Measurements from ENCODE around the gene PLOD2. TPM values are rescaled to one million over a fixed set of nuclear protein-coding genes. Genes with fewer than 3 reads are reported as not detected.

PLOD2 gene
- total RNA-seq, 1 experiment from 2014 or later: 19.3 TPM

DNA sequence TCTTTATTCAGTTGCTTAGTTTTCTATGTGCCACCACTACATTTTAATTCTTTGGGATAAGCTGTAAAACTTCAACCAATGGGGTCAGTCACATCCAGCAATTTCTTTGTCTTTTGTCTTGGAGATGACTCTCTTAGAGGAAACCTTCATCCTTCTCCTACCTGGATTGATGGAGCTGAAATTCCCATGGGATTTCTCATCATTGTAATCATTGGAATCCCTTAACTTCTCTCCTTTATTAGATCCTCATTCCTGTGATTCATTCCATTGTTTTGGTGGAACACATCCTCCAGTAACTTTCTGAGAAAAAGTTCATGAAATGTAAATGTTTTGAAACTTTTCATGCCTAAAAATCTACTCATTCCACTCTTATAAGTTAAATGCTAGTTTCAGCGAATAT, 9.6 kb upstream of the PLOD2 start:
- Histone ChIP-seq H3T11ph (ENCODE audit: low read length) (no peak overlapping the region), H4K20me1 (ENCODE audit: control insufficient read depth, insufficient read depth, insufficient read length) (no peaks in the 10 kb centered on the region), H3K4me2 (ENCODE audit: insufficient read depth, insufficient read length, low read length) (no peak overlapping the region), H3K14ac (ENCODE audit: insufficient read depth, low read length) (no peak overlapping the region), H3K79me1 (ENCODE audit: insufficient read depth, low read depth, low read length, poor library complexity, severe bottlenecking) (no peaks in the 10 kb centered on the region), H4K8ac (replicated peaks; ENCODE audit: insufficient read length, low read depth, low read length) (no peak overlapping the region), H2BK15ac (ENCODE audit: low read depth, low read length) (no peak overlapping the region), H2BK20ac (ENCODE audit: low read depth, low read length, poor library complexity, severe bottlenecking) (no peak overlapping the region), H3K23ac (ENCODE audit: insufficient read length, low read depth, low read length) (no peak overlapping the region), H2BK12ac (ENCODE audit: insufficient read length, low read depth, low read length) (no peak overlapping the region), H3K4me1 (ENCODE audit: insufficient read depth, low read length) (no peaks in the 10 kb centered on the region), H2AFZ (ENCODE audit: low read length) (no peak overlapping the region), H2BK120ac (ENCODE audit: low read depth, low read length, poor library complexity, severe bottlenecking) (no peak overlapping the region), H4K91ac (ENCODE audit: insufficient read length, low read depth, low read length) (no peak overlapping the region), H3K4ac (ENCODE audit: low read depth, low read length) (no peak overlapping the region), H4K5ac (ENCODE audit: insufficient read length, low read depth, low read length) (no peak overlapping the region), H3K18ac (ENCODE audit: insufficient read length, low read depth, low read length) (no peak overlapping the region), H2AK5ac (ENCODE audit: insufficient read length, low read length) (no peak overlapping the region), H3K27ac (ENCODE audit: insufficient read length, low read depth, low read length) (no peak overlapping the region), H3K9me3 (ENCODE audit: control insufficient read depth, low read depth, low read length) (no peaks in the 10 kb centered on the region), H3K9ac (ENCODE audit: extremely low read depth, insufficient read length, low read length) (no peak overlapping the region), H3K56ac (ENCODE audit: insufficient read length, low read depth, low read length) (no peak overlapping the region), H3K23me2 (ENCODE audit: insufficient read length, low read depth, low read length, poor library complexity, severe bottlenecking) (no peaks in the 10 kb centered on the region), H3K79me2 (ENCODE audit: insufficient read depth, low read length) (no peaks in the 10 kb centered on the region), H2BK5ac (ENCODE audit: insufficient read length, low read length) (no peak overlapping the region), H3K27me3 (ENCODE audit: insufficient read depth, low read length) (no peaks in the 10 kb centered on the region)
- no peak overlapping the region for H3K27ac Mint-ChIP-seq
- H3K4me1 Mint-ChIP-seq: peaks cover under 1 to 3% of the 10 kb centered on the region in 2 experiments; a peak in 3 of 4 replicates
- DNase-seq: no peak
- H3K27me3 Mint-ChIP-seq (ENCODE audit: low read depth): no peaks in the 10 kb centered on the region
- H3K36me3 Mint-ChIP-seq (ENCODE audit: insufficient read depth in 1 of 3, low read depth in 3 of 3): no peaks in the 10 kb centered on the region
- WGBS (ENCODE audit: extremely low coverage, insufficient read length, low lambda C conversion rate): no CpG with 5 or more reads among the region's 1 CpG
- TF ChIP-seq, protein P1, sequence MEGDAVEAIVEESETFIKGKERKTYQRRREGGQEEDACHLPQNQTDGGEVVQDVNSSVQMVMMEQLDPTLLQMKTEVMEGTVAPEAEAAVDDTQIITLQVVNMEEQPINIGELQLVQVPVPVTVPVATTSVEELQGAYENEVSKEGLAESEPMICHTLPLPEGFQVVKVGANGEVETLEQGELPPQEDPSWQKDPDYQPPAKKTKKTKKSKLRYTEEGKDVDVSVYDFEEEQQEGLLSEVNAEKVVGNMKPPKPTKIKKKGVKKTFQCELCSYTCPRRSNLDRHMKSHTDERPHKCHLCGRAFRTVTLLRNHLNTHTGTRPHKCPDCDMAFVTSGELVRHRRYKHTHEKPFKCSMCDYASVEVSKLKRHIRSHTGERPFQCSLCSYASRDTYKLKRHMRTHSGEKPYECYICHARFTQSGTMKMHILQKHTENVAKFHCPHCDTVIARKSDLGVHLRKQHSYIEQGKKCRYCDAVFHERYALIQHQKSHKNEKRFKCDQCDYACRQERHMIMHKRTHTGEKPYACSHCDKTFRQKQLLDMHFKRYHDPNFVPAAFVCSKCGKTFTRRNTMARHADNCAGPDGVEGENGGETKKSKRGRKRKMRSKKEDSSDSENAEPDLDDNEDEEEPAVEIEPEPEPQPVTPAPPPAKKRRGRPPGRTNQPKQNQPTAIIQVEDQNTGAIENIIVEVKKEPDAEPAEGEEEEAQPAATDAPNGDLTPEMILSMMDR (conservative IDR thresholded peaks at IDR 0.05): no peak
- no peak overlapping the region for H3K4me3 Mint-ChIP-seq
- H3K9me3 Mint-ChIP-seq: no peaks in the 10 kb centered on the region; a peak in 1 of 5 replicates

All from H9 (cell line).